ENCODE data around the gene LAMA2. TPM values are rescaled to one million over a fixed set of nuclear protein-coding genes. Genes with fewer than 3 reads are reported as not detected.

Gene LAMA2
- total and polyA plus RNA-seq, 2 of the 8 experiments (the other 6 are each of a cell fraction or from before 2014, with no cell fraction given): 1.3 to 3.8 TPM

DNA sequence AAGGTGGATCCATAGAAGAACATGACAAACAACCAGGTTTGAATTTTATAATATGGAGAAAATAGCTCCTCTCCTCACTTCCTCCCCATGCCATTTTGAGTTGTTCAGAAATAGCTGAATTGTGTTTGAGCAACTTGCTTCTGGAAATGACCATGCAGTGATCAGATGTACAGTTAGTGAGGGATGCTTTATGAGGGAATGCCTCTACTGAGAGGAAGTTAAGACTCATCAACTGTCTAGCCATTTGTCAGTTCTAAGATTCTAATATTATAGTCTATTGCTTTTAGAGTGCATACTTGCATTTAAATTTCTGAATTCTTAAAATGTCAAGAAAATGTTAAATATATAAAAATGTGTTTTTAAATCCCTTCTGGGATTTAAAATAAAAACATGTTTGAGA is 3.8 kb downstream of the LAMA2 start:
- H3K4me1 ChIP-seq (replicated peaks in 1 of 4; ENCODE audit: control insufficient read depth in 3 of 4, insufficient read depth in 4 of 4, low read length in 3 of 4): peaks cover 0 to 4% (median 3%) of the 10 kb centered on the region in 4 experiments; a peak in 5 of 7 replicates
- H3K23me2 ChIP-seq (ENCODE audit: low read depth, low read length): peaks cover 3% of the 10 kb centered on the region; the same call in 1 of the 2 replicates
- no peaks in the 10 kb centered on the region for H3K36me3 ChIP-seq (ENCODE audit: control insufficient read depth in 2 of 4, insufficient read depth in 4 of 4, low read length in 3 of 4)
- H4K91ac ChIP-seq (replicated peaks; ENCODE audit: insufficient read length, low read length): no peak overlapping the region
- no peak overlapping the region for H3K9ac ChIP-seq (replicated peaks in 1 of 4; ENCODE audit: extremely low read depth in 1 of 4, low read depth in 3 of 4, low read length in 3 of 4)
- no peak overlapping the region for H2BK20ac ChIP-seq (ENCODE audit: low read length)
- no peaks in the 10 kb centered on the region for H3K27me3 ChIP-seq (replicated peaks in 1 of 4; ENCODE audit: control insufficient read depth in 3 of 4, extremely low read depth in 1 of 4, insufficient read depth in 3 of 4, low read length in 3 of 4)
- no peak overlapping the region for H3K4me2 ChIP-seq (ENCODE audit: insufficient read depth in 1 of 2, low read depth in 2 of 2, low read length in 2 of 2)
- no peak overlapping the region for H3K4ac ChIP-seq (replicated peaks; ENCODE audit: insufficient read length, low read depth, low read length)
- no peak overlapping the region for H3K27ac ChIP-seq (ENCODE audit: low read depth, low read length)
- no peak overlapping the region for H3K4me3 ChIP-seq (ENCODE audit: extremely low read depth in 1 of 4, insufficient read depth in 2 of 4, low read depth in 3 of 4, low read length in 4 of 4)
- POLR2A ChIA-PET (ENCODE audit: partially characterized antibody): no interaction called here
- H2BK5ac ChIP-seq (ENCODE audit: low read depth, low read length): no peak overlapping the region
- H2BK12ac ChIP-seq (ENCODE audit: low read depth, low read length): no peak overlapping the region
- H3K18ac ChIP-seq (ENCODE audit: extremely low read depth, low read length): no peak overlapping the region
- H3K79me1 ChIP-seq (ENCODE audit: low read depth, low read length): no peaks in the 10 kb centered on the region
- DNase-seq (ENCODE audit: low read depth in 1 of 2, low spot score in 2 of 2) (no peak), FAIRE-seq (no peak)
- no peaks in the 10 kb centered on the region for H3K79me2 ChIP-seq (ENCODE audit: control insufficient read depth in 1 of 2, insufficient read depth in 2 of 2, low read length in 2 of 2)
- no peak overlapping the region for H4K5ac ChIP-seq (ENCODE audit: insufficient read length, low read depth, low read length)
- H3K23ac ChIP-seq (ENCODE audit: insufficient read length): no peak overlapping the region
- H2BK120ac ChIP-seq (replicated peaks; ENCODE audit: low read depth, low read length): no peak overlapping the region
- H4K20me1 ChIP-seq (replicated peaks in 1 of 2; ENCODE audit: control insufficient read depth in 1 of 2, insufficient read depth in 2 of 2, low read length in 2 of 2): no peaks in the 10 kb centered on the region
- no peak overlapping the region for H3K56ac ChIP-seq (replicated peaks; ENCODE audit: insufficient read length, low read depth, low read length)
- H2BK15ac ChIP-seq (ENCODE audit: low read length): no peak overlapping the region
- CTCF ChIA-PET (ENCODE audit: partially characterized antibody): no interaction called here
- H2AFZ ChIP-seq (ENCODE audit: low read length): no peak overlapping the region
- no peak overlapping the region for H4K8ac ChIP-seq (ENCODE audit: extremely low read depth, insufficient read depth, low read length)
- no peak overlapping the region for H2AK5ac ChIP-seq (ENCODE audit: low read depth, low read length)
- H3K14ac ChIP-seq (ENCODE audit: insufficient read length): no peak overlapping the region
- no peaks in the 10 kb centered on the region for H3K9me3 ChIP-seq (ENCODE audit: insufficient read depth in 2 of 2, low read depth in 1 of 2, low read length in 1 of 2)
- TF ChIP-seq JUND (IDR thresholded peaks at IDR 0.05; ENCODE audit: low read length): no peak
- TF ChIP-seq, protein P1, sequence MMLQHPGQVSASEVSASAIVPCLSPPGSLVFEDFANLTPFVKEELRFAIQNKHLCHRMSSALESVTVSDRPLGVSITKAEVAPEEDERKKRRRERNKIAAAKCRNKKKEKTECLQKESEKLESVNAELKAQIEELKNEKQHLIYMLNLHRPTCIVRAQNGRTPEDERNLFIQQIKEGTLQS (IDR thresholded peaks at IDR 0.05; ENCODE audit: insufficient read depth, low read depth, low read length): no peak
- no peak for TF ChIP-seq RNF2 (IDR thresholded peaks at IDR 0.05; ENCODE audit: borderline replicate concordance, low read depth, low read length, missing control alignments, poor library complexity, severe bottlenecking)
- TF ChIP-seq SP1 (IDR thresholded peaks at IDR 0.05; ENCODE audit: low read depth, low read length): no peak
- no peak for TF ChIP-seq POU5F1 (IDR thresholded peaks at IDR 0.05; ENCODE audit: low read depth, low read length)
- TF ChIP-seq NANOG (IDR thresholded peaks at IDR 0.05; ENCODE audit: insufficient read depth, low read depth, low read length, poor library complexity, severe bottlenecking): no peak
- no peak for TF ChIP-seq TEAD4 (IDR thresholded peaks at IDR 0.05; ENCODE audit: low read depth, low read length)
- TF ChIP-seq CTBP2 (IDR thresholded peaks at IDR 0.05; ENCODE audit: borderline replicate concordance, insufficient read depth, insufficient read length, low read length): no peak
- no peak for TF ChIP-seq SUZ12 (IDR thresholded peaks at IDR 0.05; ENCODE audit: low read length)
- no peak for TF ChIP-seq SIX5 (IDR thresholded peaks at IDR 0.05; ENCODE audit: low read depth, low read length)
- no peak for TF ChIP-seq CEBPB (IDR thresholded peaks at IDR 0.05; ENCODE audit: low read depth, low read length)
- no peak for TF ChIP-seq EZH2 (IDR thresholded peaks at IDR 0.05; ENCODE audit: low read depth, low read length, severe bottlenecking)
- TF ChIP-seq TAF1 (IDR thresholded peaks at IDR 0.05; ENCODE audit: low read depth, low read length): no peak
- no peak for TF ChIP-seq RBBP5 (IDR thresholded peaks at IDR 0.05; ENCODE audit: borderline replicate concordance, low read depth, low read length)
- TF ChIP-seq HDAC6 (IDR thresholded peaks at IDR 0.05; ENCODE audit: low read depth, low read length): no peak
- no peak for TF ChIP-seq SP2 (IDR thresholded peaks at IDR 0.05; ENCODE audit: low read length)
